ENCODE results near the gene ABCA1.

The ABCA1 gene

DNA sequence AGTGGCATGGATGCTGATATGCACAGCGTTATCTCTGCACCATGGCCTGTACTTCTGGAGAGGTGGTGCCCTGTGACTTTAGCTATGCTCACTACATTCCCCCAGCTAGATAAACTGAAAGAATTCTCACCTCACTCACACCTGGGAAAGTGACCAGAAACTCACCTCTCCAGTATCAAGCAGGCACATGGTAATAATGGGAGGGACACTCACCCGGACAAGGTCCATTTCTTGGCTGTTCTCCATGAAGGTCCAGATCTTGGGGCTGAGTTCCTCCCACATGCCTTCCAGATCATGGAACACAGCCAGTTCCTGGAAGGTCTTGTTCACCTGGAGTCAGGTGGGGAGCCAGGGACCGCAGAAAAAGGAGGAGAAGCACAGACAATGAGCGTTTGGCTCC lies 91.2 kb downstream of the ABCA1 start:
- no peak for DNase-seq

- DNase-seq: peak; percentile 84
Observed at GRCh38 chr9:104836235-104836634, 91.7 kb downstream of the ABCA1 start.

DNA sequence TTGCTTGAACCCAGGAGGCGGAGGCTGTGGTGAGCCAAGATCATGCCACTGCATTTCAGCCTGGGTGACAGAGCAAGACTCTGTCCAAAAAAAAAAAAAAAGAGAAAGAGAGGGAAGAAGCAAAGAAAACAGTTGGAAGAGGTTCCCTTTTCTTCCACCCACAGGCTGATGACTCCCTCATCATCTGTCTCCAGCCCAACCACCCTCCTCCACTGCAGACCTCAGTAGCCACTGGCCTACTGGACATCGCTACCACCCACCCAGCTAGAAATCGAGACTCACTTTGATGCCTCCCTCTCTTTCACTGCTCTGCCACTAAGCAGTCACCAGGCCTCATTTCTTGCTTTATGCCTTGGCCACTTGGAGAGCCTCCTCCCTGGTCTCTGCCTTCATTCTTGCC lies 92.8 kb downstream of the ABCA1 start:
- DNase-seq: no peak

- DNase-seq: no peak
Observed at GRCh38 chr9:104833696-104834095, 94.3 kb downstream of the ABCA1 start.

- DNase-seq: no peak
Observed at GRCh38 chr9:104831681-104832080, 96.3 kb downstream of the ABCA1 start.

DNA sequence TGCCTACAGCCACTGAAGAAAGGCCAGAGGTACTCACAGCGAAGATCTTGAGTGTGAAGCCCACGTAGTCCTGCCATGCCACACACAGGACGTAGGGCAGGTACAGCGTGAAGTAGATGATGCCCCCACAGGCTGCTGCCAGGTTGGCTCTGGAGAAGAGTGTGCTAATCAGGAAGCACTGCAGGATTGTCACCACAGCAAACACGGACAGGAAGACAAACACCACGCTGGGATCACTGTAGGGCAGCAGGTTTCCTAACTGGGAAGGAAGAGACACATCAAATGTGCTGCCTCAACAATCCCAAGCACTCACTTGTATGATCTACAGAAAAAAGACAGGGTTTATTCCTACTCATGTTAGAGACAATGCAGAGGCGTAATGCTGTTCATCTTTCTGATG lies 101.0 kb downstream of the ABCA1 start:
- DNase-seq: no peak

DNA sequence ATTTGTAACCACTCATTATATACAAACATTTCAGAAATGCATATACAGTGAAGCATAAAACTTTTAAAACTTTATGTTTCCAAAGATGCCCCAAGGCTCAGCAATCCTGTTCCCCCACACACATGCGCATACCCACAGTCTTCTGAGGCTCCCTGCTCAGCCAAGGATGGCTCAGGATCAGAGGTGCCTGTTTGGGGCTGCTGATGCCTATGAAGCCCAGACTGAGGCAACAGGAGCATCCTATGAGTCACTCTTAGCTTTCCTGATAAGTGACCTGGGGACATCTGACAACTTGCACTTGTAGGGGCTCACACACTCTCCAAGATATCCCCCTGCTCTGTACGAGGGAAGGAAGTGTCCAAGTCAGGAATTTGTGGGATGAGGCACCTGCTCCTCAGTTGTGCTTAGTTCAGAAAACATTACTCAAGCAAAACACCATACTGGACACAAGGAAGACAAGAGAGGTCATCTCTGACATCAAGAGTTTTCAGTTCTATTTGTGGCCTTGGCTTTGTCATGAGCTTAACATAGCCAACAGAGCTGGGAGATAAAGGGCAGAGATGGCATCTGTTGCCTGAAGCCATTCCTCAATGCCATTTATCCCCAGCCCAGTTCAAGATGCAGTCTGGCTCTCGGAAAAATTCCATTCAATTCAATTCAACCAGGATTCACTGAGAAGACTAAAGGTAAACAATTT lies 101.7 kb downstream of the ABCA1 start:
- DNase-seq: no peak

DNA sequence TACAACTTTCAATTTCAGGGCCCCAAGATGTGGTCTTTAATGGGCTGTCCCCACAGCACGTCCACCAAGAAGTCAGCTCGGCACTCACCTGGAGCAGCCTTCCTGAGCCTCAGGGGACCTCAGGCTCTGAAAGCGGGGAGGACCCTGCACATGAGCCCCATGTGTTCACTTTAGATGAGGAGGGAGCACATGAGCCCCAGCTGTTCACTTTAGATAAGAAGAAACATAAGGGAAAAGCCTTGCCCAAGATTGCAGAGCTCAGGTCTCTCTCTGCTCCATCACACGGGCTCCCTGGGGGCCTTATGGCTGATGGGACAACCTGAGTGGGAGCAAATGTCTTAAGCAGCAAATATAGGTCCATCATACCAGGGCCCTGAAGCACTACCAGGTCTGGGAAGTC lies 107.6 kb downstream of the ABCA1 start:
- no peak for DNase-seq

- no peak for DNase-seq
Observed at GRCh38 chr9:104819033-104819432, 108.9 kb downstream of the ABCA1 start.

GRCh38 chr9:104817437-104817836 lies 110.5 kb downstream of the ABCA1 start:
- no peak for DNase-seq

DNA sequence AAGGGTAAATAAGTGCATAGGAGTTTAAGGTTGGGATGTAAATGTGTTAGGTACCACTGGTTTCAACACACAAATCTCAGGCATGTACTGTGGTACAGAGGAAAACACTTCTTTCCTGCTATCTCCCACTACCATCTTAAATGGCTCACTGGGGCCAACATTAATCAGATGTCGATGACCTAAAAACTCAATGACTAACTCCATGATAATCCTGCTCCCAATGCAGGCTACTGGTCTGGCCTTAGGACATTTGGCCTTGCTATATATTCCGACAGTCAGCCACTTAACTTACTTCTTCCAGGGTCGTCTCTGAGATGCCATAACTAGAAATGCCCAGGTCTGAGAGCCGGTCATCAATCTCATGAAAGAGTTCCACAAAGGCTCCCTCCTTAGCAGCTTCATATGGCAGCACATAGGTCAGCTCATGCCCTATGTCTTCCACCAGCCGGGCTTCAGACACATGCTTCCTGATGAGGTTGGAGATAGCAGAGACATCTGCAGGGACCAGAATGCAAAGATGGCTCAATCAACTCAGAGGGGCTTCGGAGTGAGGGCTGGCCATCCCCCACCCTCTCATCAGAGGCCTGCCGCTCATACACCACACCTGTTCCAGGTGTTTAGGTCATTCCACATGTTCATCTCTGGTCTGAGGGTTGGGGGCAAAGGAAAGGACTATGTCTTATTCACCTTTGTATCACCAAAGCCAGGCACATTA lies 111.9 kb downstream of the ABCA1 start:
- no peak for DNase-seq

GRCh38 chr9:104810421-104811339 lies 117.3 kb downstream of the ABCA1 start:
- DNase-seq: peak; percentile 43

DNA sequence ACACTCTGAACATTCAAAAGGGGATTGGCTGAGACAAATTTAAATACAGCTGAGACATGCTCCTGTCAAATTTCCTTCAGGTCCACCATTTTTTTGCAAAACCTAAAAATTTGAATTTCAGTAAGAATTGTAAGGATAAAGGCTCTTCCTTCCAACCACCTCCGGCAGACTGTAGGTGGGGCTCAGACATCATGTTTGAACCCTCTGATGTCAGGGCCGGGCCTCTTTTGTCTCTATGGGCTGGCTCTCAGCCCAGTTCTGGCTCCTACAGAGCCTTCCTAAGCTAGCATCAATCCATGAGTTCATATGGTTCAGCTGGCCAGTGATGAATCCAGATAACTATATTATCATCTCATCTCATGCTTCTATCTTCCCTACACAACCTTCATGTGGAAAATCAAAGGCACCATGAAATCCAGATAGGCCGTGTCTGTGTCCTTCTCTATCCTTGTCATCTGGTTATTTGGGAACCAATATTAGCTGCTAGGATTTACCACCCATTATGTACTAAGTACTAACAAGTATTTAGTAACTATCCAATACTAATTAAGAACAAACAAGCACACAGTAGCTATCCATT lies 119.8 kb downstream of the ABCA1 start:
- peak; percentile 57 for DNase-seq

GRCh38 chr9:104805441-104805840 lies 122.5 kb downstream of the ABCA1 start:
- DNase-seq: no peak

- DNase-seq: no peak
Observed at GRCh38 chr9:104802906-104803305, 125.0 kb downstream of the ABCA1 start.

GRCh38 chr9:104802110-104802509 lies 125.8 kb downstream of the ABCA1 start:
- DNase-seq: no peak

DNA sequence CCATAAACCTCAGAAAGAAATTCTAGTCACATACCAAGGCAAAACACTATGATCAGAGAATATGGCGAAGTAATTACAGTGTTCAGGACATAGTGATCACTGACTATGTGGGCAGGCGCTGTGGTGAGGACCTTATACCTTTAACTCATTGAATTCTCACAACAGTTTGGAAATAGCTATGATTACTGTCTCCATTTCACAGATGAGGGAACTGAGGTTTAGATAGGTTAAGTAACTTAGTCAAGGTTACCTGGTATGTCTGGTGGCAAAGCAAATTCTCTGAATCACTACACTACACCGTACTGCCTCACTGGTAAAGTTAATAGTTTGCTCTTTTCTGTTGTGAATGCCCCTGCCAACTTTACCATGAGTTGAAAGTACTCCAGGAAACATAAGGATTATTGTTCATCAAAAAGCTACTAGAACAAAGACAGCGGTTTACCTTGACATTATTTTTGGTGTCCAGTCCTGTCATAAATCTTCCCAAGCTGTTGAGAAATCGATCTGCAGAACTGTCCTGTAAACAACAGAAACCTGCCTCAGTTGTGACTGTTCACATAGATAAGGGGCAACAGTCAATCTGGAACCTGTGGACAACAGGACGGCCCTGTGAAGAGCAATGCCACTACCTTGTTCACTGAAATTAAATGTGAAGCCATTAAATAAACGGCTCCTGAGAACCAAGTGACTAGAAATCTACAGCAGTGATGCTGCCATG lies 127.7 kb downstream of the ABCA1 start:
- no peak for DNase-seq

DNA sequence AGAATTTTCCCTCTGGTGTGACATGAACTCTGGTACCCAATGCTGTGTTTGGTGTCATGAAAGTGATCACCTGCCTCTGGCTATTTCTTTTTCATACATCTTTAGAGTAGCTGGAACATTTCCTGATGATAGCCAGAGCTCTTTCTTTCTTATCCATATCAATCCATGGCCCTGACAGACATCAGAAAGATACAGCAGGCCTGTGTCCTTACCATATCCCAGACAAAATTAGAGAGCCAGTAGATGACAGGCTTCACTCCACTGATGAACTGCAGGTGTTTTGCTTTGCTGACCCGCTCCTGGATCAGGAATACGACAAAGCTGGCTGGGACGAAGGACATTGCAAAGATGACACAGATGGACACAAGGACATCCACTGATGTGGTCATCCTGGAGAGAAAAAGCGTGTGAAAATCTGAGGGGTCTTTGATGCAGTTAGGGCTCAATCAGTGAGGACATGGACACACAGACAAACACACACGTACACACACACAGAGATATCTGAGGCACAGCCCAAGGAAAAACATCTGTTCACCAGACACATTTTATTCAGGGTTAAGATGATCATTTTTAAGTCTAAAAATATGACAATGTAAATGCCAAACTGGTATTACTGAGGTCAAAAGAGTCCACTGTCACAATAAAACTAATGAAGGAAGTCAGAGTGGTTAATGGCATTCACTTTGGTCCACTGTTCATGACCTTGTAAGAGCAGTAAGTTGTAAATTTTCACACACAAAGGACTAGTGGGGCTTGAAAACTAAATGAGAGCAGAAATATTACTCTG lies 129.6 kb downstream of the ABCA1 start:
- DNase-seq: no peak

DNA sequence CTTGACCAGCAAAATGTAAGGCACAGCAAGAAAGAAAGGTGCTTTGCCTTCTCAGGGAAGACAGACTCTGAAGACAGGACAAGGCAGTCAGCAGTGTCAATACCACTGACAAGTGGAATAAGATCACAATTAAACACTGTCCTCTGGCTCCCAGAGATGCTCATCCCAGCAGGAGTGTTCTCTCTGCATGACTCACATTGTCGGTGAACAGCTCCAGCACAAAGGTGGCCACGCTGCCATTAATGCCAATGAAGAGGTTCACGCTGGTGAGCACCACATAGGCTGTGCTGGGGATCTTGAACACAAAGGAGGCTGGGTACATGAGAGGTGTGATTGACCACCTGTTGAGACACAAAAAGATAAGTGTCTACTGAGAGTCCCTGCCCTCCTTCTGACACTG lies 132.1 kb downstream of the ABCA1 start:
- DNase-seq: no peak

GRCh38 chr9:104795082-104795481 lies 132.9 kb downstream of the ABCA1 start:
- no peak for DNase-seq

DNA sequence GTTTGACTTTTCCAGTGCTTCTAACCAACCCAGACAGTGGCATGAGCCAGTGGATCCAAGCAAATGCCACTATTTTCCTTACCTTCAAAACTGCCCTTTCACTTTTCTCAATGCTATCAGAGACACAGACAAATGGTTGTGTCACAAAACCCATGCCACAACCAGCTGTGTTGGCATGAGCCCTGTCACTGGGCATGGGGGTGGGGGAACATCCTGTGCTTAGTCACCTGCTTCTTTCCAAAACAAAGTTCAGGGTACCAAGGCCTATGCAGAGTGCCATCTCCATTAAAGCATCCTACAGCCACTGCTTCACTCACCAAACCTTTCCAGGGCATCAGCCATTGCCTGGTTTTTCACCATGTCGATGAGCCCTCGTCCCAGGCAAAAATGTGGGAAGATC lies 133.9 kb downstream of the ABCA1 start:
- DNase-seq: no peak

DNA sequence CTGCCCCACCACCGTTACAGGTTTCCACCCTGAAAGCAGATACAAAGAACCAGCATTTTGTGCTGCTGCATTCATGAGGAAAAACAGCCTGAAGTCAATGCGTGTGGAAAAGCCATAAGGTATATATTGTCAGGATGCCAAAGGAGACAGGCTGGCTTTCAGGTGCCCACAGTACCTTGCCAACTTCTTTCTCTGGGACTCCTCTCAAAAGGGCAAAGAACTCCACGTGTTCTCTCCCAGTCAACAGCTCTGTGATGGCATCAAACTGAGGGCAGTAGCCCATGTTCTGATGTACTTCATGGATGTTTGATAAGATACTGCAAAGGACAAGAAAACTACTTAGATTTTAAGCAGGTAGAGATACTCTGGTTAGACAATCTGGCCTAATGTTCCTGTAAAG lies 139.7 kb downstream of the ABCA1 start:
- no peak for DNase-seq

All from NCI-H1105 (cell line).